GM23338 (cell line): ENCODE data around the gene ATG9A. TPM values are rescaled to one million over a fixed set of nuclear protein-coding genes. Genes with fewer than 3 reads are reported as not detected.

Source experiments
- POLR2AphosphoS5 ChIP-seq: IDR thresholded peaks from 2 replicates; pipeline ENCODE4 v1.6.1; 2016; ENCODE audit warnings: antibody characterized with exemption, low read depth
- STAT1 ChIP-seq: IDR thresholded peaks from one replicate; pipeline ENCODE4 v1.6.1; 2016; ENCODE audit warnings: antibody characterized with exemption; ENCODE audit not compliant: unreplicated experiment
- ZNF114 ChIP-seq: fragments of 250-450 bp; sonication (Bioruptor Pico); IDR thresholded peaks from 2 replicates; pipeline ENCODE4 v1.5.0; 2020; ENCODE audit warnings: mild to moderate bottlenecking, moderate library complexity
- polyA plus RNA-seq: library from polyadenylated mRNA; unstranded; fragments of >200 nt; fragmentation: Nextera tagmentation; extraction: Ambion mirVana; gene quantifications from 2 replicates; pipeline ENCODE4 v1.2.1, GENCODE V29; 2016
- total RNA-seq: library from RNA; depleted of rRNA; stranded (reverse); fragments of >200 nt; shearing (Covaris generic); gene quantifications from 2 replicates; pipeline ENCODE4 v1.2.3, GENCODE V29; 2014
- TF ChIP-seq, protein P1 (sequence below): fragments of 250-450 bp; sonication (Bioruptor Pico); IDR thresholded peaks from 2 replicates; pipeline ENCODE4 v1.5.0; 2020; ENCODE audit warnings: mild to moderate bottlenecking, moderate library complexity
- TF ChIP-seq, protein P2 (sequence below): IDR thresholded peaks from one replicate; pipeline ENCODE4 v1.6.1; 2018; ENCODE audit warnings: antibody characterized with exemption; ENCODE audit not compliant: unreplicated experiment
- TF ChIP-seq, protein P3 (sequence below): IDR thresholded peaks from 2 replicates; pipeline ENCODE4 v1.6.1; 2016; ENCODE audit warnings: antibody characterized with exemption

Gene ATG9A
- total and polyA plus RNA-seq, 2 experiments from 2014 or later: 20.7 to 54.2 TPM

DNA sequence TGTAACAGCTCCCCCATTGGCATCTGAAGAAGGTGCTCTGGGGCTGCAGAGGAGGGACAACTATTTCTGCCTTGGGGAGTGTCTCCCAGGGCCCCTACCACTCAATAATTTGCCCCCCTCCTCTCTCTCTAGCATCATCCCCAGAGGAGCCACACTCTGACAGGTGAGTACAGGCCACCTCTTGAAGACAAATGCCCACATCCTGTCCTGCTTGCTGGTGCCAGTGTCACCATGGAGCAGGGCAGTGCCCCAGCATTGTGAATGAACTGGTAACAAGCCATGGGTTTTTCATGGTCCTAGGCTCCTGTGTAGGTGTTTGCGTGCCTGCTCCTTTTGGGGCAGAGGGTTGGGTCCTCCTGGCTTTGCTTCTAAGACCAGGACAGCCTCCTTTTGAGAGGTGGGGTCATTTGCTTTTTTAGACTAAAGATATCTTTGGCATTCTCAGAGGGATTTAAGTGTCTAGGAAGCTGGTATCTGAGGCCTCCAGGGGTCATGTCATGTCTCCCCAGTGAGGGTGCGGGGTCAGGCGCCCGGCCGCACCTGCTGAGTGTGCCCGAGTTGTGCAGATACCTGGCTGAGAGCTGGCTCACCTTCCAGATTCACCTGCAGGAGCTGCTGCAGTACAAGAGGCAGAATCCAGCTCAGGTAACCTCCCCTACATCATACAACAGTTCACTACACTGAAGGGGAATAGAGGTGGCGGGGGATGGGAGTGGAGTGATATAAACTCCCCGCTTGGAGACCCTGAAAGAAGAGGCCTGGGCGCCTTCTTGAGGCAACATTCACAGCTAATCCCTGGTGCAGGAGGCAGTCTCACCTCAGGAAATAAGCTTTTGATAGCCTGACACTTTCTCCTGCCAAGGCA, 49.6 kb downstream of the ATG9A start (continued):
- TF ChIP-seq, protein P1, sequence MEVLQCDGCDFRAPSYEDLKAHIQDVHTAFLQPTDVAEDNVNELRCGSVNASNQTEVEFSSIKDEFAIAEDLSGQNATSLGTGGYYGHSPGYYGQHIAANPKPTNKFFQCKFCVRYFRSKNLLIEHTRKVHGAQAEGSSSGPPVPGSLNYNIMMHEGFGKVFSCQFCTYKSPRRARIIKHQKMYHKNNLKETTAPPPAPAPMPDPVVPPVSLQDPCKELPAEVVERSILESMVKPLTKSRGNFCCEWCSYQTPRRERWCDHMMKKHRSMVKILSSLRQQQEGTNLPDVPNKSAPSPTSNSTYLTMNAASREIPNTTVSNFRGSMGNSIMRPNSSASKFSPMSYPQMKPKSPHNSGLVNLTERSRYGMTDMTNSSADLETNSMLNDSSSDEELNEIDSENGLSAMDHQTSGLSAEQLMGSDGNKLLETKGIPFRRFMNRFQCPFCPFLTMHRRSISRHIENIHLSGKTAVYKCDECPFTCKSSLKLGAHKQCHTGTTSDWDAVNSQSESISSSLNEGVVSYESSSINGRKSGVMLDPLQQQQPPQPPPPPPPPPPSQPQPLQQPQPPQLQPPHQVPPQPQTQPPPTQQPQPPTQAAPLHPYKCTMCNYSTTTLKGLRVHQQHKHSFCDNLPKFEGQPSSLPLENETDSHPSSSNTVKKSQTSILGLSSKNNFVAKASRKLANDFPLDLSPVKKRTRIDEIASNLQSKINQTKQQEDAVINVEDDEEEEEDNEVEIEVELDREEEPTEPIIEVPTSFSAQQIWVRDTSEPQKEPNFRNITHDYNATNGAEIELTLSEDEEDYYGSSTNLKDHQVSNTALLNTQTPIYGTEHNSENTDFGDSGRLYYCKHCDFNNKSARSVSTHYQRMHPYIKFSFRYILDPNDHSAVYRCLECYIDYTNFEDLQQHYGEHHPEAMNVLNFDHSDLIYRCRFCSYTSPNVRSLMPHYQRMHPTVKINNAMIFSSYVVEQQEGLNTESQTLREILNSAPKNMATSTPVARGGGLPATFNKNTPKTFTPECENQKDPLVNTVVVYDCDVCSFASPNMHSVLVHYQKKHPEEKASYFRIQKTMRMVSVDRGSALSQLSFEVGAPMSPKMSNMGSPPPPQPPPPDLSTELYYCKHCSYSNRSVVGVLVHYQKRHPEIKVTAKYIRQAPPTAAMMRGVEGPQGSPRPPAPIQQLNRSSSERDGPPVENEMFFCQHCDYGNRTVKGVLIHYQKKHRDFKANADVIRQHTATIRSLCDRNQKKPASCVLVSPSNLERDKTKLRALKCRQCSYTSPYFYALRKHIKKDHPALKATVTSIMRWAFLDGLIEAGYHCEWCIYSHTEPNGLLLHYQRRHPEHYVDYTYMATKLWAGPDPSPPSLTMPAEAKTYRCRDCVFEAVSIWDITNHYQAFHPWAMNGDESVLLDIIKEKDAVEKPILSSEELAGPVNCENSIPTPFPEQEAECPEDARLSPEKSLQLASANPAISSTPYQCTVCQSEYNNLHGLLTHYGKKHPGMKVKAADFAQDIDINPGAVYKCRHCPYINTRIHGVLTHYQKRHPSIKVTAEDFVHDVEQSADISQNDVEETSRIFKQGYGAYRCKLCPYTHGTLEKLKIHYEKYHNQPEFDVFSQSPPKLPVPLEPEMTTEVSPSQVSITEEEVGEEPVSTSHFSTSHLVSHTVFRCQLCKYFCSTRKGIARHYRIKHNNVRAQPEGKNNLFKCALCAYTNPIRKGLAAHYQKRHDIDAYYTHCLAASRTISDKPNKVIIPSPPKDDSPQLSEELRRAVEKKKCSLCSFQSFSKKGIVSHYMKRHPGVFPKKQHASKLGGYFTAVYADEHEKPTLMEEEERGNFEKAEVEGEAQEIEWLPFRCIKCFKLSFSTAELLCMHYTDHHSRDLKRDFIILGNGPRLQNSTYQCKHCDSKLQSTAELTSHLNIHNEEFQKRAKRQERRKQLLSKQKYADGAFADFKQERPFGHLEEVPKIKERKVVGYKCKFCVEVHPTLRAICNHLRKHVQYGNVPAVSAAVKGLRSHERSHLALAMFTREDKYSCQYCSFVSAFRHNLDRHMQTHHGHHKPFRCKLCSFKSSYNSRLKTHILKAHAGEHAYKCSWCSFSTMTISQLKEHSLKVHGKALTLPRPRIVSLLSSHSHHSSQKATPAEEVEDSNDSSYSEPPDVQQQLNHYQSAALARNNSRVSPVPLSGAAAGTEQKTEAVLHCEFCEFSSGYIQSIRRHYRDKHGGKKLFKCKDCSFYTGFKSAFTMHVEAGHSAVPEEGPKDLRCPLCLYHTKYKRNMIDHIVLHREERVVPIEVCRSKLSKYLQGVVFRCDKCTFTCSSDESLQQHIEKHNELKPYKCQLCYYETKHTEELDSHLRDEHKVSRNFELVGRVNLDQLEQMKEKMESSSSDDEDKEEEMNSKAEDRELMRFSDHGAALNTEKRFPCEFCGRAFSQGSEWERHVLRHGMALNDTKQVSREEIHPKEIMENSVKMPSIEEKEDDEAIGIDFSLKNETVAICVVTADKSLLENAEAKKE (CRISPR knock-in tag): no peak
- TF ChIP-seq, protein P2, sequence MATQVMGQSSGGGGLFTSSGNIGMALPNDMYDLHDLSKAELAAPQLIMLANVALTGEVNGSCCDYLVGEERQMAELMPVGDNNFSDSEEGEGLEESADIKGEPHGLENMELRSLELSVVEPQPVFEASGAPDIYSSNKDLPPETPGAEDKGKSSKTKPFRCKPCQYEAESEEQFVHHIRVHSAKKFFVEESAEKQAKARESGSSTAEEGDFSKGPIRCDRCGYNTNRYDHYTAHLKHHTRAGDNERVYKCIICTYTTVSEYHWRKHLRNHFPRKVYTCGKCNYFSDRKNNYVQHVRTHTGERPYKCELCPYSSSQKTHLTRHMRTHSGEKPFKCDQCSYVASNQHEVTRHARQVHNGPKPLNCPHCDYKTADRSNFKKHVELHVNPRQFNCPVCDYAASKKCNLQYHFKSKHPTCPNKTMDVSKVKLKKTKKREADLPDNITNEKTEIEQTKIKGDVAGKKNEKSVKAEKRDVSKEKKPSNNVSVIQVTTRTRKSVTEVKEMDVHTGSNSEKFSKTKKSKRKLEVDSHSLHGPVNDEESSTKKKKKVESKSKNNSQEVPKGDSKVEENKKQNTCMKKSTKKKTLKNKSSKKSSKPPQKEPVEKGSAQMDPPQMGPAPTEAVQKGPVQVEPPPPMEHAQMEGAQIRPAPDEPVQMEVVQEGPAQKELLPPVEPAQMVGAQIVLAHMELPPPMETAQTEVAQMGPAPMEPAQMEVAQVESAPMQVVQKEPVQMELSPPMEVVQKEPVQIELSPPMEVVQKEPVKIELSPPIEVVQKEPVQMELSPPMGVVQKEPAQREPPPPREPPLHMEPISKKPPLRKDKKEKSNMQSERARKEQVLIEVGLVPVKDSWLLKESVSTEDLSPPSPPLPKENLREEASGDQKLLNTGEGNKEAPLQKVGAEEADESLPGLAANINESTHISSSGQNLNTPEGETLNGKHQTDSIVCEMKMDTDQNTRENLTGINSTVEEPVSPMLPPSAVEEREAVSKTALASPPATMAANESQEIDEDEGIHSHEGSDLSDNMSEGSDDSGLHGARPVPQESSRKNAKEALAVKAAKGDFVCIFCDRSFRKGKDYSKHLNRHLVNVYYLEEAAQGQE: no peak
- no peak for TF ChIP-seq ZNF114
- TF ChIP-seq POLR2AphosphoS5: no peak
- TF ChIP-seq, protein P3, sequence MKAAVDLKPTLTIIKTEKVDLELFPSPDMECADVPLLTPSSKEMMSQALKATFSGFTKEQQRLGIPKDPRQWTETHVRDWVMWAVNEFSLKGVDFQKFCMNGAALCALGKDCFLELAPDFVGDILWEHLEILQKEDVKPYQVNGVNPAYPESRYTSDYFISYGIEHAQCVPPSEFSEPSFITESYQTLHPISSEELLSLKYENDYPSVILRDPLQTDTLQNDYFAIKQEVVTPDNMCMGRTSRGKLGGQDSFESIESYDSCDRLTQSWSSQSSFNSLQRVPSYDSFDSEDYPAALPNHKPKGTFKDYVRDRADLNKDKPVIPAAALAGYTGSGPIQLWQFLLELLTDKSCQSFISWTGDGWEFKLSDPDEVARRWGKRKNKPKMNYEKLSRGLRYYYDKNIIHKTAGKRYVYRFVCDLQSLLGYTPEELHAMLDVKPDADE: no peak
- no peak for TF ChIP-seq STAT1
